Right lobe of liver (tissue), 4 donors: ENCODE data around the gene ACACA.

ENCODE experiments used
- CTCF ChIP-seq, 4 donors: fragments of 200-600 bp in 3 of 4; fragments of 450-650 bp in 1 of 4; IDR thresholded peaks; one replicate each; pipeline versions ENCODE4 v1.5.1 to v1.8.0; 2016 to 2022; ENCODE audit warnings: antibody characterized with exemption in 4 of 4, mild to moderate bottlenecking in 2 of 4
- POLR2A ChIP-seq: fragments of 450-650 bp; IDR thresholded peaks from one replicate; pipeline ENCODE4 v1.6.1; 2017; ENCODE audit warnings: antibody characterized with exemption, mild to moderate bottlenecking
- donor health status: DM: no; HTN: no; CAD: no.
- donor health status: DM: no; HTN: no; CAD: no.
- donor health status: DM: no; HTN: yes; CAD: no.

GRCh38 chr17:37062021-37062420, 344.6 kb downstream of the ACACA start:
- TF ChIP-seq CTCF (IDR thresholded peaks at IDR 0.05) (no peak), POLR2A (no peak)
